HUES48 (cell line): ENCODE data around the gene AGBL5.

Source experiments
- H3K27ac ChIP-seq: one replicate; pipeline ENCODE4 v1.7.0; 2013; ENCODE audit warnings: low read depth, low read length, inconsistent platforms
- H3K27me3 ChIP-seq: 2 replicates; pipeline ENCODE4 v1.6.1; 2013; ENCODE audit warnings: mild to moderate bottlenecking, low read length; ENCODE audit not compliant: control insufficient read depth, insufficient read depth
- H3K36me3 ChIP-seq: 2 replicates; pipeline ENCODE4 v1.6.1; 2013; ENCODE audit warnings: low read length; ENCODE audit not compliant: control insufficient read depth, insufficient read depth
- H3K4me1 ChIP-seq: 2 replicates; pipeline ENCODE4 v1.6.1; 2013; ENCODE audit warnings: mild to moderate bottlenecking, low read length; ENCODE audit not compliant: control insufficient read depth, insufficient read depth
- H3K4me3 ChIP-seq: 2 replicates; pipeline ENCODE4 v1.5.1; 2013; ENCODE audit warnings: mild to moderate bottlenecking, low read depth, low read length
- H3K9ac ChIP-seq: 2 replicates; pipeline ENCODE4 v1.6.1; 2013; ENCODE audit warnings: mild to moderate bottlenecking, low read depth, low read length, moderate library complexity
- H3K9me3 ChIP-seq: 2 replicates; pipeline ENCODE4 v1.6.1; 2013; ENCODE audit warnings: low read length; ENCODE audit not compliant: control insufficient read depth, insufficient read depth

The AGBL5 gene

DNA sequence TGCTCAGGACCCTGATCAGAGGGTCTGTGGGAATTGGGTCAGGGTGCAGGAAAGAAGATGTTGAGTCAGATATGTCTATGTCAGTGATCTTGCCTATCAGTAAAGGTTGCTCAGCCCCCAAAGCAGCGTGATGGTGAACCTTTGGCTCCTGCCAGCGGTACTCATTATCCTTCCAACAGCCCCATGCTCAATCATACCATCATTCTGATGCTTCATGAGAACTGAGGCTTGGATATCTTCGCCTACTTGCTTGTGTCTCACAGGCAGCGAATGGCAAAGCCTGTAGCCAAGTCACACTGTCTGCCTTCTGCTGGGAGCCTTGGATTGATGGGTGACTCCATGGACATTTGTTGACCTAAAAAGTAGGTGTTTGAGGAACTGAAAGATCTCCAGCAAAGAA, 37.7 kb upstream of the AGBL5 start:
- no peak overlapping the region for H3K27ac ChIP-seq
- H3K36me3 ChIP-seq, result no peaks in the 10 kb centered on the region
- no peak overlapping the region for H3K9ac ChIP-seq
- H3K4me3 ChIP-seq, result no peak overlapping the region
- H3K9me3 ChIP-seq, result peaks cover 7% of the 10 kb centered on the region; the same call in 1 of the 2 replicates
- no peaks in the 10 kb centered on the region for H3K27me3 ChIP-seq
- no peaks in the 10 kb centered on the region for H3K4me1 ChIP-seq

GRCh38 chr2:27014771-27015433, 36.6 kb upstream of the AGBL5 start:
- Histone ChIP-seq H3K9ac (no peak overlapping the region), H3K27me3 (no peaks in the 10 kb centered on the region), H3K9me3 (peaks cover 7% of the 10 kb centered on the region; the same call in 1 of the 2 replicates), H3K4me3 (no peak overlapping the region), H3K36me3 (no peaks in the 10 kb centered on the region), H3K4me1 (no peaks in the 10 kb centered on the region), H3K27ac (no peak overlapping the region)

DNA sequence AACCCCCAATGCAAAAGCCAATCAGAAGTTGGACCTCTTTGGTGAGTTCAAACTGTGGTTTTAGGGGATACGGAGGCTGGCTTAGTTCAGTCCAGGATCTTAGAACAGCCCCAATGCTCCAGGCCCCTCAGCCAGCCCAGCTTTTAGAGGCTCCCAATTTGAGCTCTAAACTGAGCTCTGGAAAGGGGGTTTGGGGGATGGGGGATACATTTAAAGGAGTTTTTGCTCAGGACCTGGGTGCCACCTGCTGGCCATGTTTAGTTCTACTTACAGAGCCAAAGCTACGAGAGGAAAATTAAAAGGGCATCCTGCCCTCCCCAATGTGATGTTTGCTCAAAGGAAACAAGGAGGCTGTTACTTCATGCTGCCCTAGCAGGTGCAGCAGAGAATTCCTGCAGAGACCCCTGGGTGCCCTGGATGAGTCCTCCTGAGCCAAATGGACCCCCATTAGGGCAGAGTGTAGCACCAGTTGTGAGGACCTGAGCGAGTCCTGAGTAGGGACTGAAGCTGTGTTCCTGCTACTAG, 34.6 kb upstream of the AGBL5 start:
- Histone ChIP-seq H3K9ac (no peak overlapping the region), H3K4me1 (no peaks in the 10 kb centered on the region), H3K27me3 (no peaks in the 10 kb centered on the region), H3K9me3 (peaks cover 7% of the 10 kb centered on the region; the same call in 1 of the 2 replicates), H3K4me3 (no peak overlapping the region), H3K27ac (no peak overlapping the region), H3K36me3 (no peaks in the 10 kb centered on the region)

GRCh38 chr2:27018142-27018541, 33.3 kb upstream of the AGBL5 start:
- Histone ChIP-seq H3K27me3 (no peaks in the 10 kb centered on the region), H3K9me3 (peaks cover 3% of the 10 kb centered on the region; the same call in 1 of the 2 replicates), H3K36me3 (no peaks in the 10 kb centered on the region), H3K27ac (no peak overlapping the region), H3K4me1 (no peaks in the 10 kb centered on the region), H3K4me3 (no peak overlapping the region), H3K9ac (no peak overlapping the region)

DNA sequence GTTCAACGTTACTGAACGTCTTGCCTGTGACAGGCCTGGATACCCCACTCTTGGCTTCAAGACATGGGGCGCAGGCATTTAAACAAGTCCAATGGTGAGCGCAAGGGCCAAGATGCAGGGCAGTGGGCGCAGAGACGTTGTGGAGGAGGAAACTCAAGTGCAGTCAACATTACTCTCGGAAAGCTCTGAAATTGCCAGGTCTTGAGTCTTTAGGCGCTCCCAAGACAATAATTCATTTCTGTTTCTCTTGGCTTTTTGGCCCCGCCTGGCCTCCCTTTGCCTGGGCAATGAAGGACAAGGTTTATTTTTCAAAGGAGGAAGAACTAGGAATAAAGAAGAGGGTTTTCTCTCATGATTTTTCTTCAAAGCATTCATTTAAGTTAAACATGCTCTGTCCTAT, 32.0 kb upstream of the AGBL5 start:
- H3K4me3 ChIP-seq, result no peak overlapping the region
- H3K9ac ChIP-seq, result no peak overlapping the region
- H3K36me3 ChIP-seq, result no peaks in the 10 kb centered on the region
- no peaks in the 10 kb centered on the region for H3K27me3 ChIP-seq
- no peaks in the 10 kb centered on the region for H3K9me3 ChIP-seq
- H3K4me1 ChIP-seq, result no peaks in the 10 kb centered on the region
- H3K27ac ChIP-seq, result no peak overlapping the region

DNA sequence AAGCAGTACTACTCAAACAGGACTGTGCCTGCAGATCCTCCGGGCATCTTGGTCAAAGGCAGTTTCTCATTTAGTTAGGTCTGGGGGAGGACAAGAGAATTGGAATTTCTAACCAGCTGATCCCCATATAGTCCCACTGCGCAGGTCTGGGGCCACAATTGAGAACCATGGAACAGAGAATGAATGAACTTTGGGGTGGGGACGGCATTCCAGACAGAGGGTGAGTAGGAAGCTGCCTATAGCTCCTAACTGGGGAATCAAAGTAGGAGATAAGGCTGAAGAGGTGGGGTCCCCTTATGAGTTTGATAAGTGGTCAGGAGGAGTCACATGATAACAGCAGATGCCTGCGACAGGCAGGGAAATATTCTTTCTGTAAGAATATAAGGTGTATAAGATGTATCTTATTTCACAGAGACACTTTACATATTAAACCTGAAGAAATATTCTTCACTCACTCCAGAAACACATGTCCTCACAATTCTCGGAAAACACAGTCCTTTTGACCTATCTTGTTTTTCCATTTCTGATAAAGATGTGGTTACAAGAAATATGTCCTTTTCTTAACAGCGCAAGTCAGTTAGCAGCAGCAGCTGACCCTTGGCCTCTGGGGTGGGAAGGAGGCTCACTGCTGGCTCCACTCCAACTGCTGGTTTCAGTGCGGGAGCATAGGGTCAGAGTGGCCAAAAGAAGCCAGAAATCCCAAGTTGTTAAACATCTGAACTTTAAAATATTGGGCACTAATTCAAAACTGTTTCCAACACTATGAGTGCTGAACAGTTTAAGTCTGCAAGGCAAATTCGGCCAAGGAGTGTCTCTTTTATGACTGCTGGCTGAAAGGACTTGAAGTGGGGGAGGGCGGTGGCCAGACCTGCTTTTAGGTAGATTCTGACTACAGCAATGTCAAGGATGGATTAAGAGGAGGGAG, 31.3 kb upstream of the AGBL5 start:
- H3K9me3 ChIP-seq, result no peaks in the 10 kb centered on the region
- H3K9ac ChIP-seq, result no peak overlapping the region
- no peaks in the 10 kb centered on the region for H3K27me3 ChIP-seq
- no peaks in the 10 kb centered on the region for H3K36me3 ChIP-seq
- no peak overlapping the region for H3K27ac ChIP-seq
- H3K4me3 ChIP-seq, result no peak overlapping the region
- no peaks in the 10 kb centered on the region for H3K4me1 ChIP-seq

- Histone ChIP-seq H3K27ac (no peak overlapping the region), H3K9me3 (no peaks in the 10 kb centered on the region), H3K27me3 (no peaks in the 10 kb centered on the region), H3K9ac (no peak overlapping the region), H3K4me1 (no peaks in the 10 kb centered on the region), H3K4me3 (no peak overlapping the region), H3K36me3 (no peaks in the 10 kb centered on the region; the same call in 1 of the 2 replicates)
Observed at GRCh38 chr2:27021253-27022049, 30.0 kb upstream of the AGBL5 start.

DNA sequence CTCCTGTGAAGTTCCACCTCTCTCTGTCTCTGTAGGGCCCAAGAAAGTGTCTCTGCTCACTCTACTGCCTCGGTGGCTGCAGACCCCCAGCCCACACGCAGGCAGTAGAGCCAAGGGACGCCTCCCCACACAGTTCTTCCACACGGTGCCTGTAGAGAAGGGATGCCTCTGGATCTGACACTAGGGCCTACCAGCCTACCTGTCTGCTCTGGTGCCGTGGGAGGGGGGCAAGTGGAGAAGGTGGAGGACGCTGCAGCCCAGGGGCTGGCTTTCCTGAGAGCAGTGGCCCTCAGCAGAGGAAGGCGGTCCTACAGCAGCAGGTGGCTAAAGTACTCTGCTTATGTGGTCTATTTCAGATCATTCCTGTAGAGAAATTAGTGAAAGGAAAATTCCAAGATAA, 27.7 kb upstream of the AGBL5 start:
- Histone ChIP-seq H3K9me3 (no peaks in the 10 kb centered on the region), H3K4me1 (no peaks in the 10 kb centered on the region), H3K27ac (no peak overlapping the region), H3K36me3 (no peaks in the 10 kb centered on the region; the same call in 1 of the 2 replicates), H3K4me3 (no peak overlapping the region), H3K9ac (no peak overlapping the region), H3K27me3 (no peaks in the 10 kb centered on the region)

- H3K4me3 ChIP-seq, result no peak overlapping the region
- no peak overlapping the region for H3K27ac ChIP-seq
- H3K36me3 ChIP-seq, result no peaks in the 10 kb centered on the region; the same call in 1 of the 2 replicates
- no peaks in the 10 kb centered on the region for H3K9me3 ChIP-seq
- H3K9ac ChIP-seq, result no peak overlapping the region
- no peaks in the 10 kb centered on the region for H3K4me1 ChIP-seq
- no peaks in the 10 kb centered on the region for H3K27me3 ChIP-seq
Observed at GRCh38 chr2:27024188-27024587, 27.3 kb upstream of the AGBL5 start.

- Histone ChIP-seq H3K4me1 (no peaks in the 10 kb centered on the region), H3K27me3 (no peaks in the 10 kb centered on the region), H3K4me3 (no peak overlapping the region), H3K36me3 (no peaks in the 10 kb centered on the region; the same call in 1 of the 2 replicates), H3K27ac (no peak overlapping the region), H3K9ac (no peak overlapping the region), H3K9me3 (no peaks in the 10 kb centered on the region)
Observed at GRCh38 chr2:27024812-27025211, 26.7 kb upstream of the AGBL5 start.
